ENCODE results near the gene CCDC50.

The CCDC50 gene

DNA sequence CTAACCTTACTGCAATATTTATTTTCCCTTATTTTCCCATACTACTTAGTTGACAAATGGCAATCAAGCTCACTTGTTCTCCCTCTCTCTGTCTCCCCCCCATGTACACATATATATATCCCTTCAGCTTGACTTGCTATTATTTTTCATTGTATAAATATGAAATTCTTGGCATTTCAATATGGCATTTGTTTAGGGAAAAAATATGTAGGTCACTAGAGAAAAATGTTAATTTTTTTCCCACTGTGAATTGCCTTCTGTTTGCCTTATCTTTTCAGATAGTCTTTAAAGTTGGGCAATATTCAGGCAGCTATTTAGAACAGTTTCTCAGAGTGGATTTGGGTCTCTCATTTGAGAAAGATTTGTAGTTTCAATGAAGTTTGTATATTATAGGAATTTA, 64.0 kb downstream of the CCDC50 start:
- H3K4me3 ChIP-seq (replicated peaks; ENCODE audit: insufficient read depth, low read length): no peak overlapping the region
- TF ChIP-seq CTCF (IDR thresholded peaks at IDR 0.05; ENCODE audit: insufficient read depth, low read length) (no peak), POLR2AphosphoS5 (IDR thresholded peaks at IDR 0.05; ENCODE audit: low read depth) (no peak)
- no peaks in the 10 kb centered on the region for H3K27me3 ChIP-seq (ENCODE audit: insufficient read depth, poor library complexity, severe bottlenecking)
- DNase-seq (ENCODE audit: low read depth in 1 of 2, low spot score in 1 of 2): no peak
- no peak overlapping the region for H3K27ac ChIP-seq (replicated peaks)

DNA sequence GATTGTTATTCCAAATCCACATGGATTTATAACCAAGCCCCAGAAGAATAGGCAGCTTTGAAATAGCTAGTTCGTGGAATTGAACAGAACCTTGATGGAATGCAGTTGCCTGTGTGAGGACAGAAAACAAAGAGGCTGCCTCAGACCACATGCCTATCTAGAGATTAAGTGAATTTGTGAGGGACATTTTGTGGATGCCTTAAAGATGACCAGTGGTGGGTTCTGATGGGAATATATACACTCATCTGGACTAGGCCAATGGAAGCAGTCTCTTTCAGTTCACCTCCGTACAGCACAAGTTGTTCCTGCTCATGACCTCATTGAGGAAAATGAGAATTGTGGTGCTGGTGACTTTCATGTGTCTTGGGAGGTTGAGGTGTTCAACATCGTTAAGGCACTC, 68.6 kb downstream of the CCDC50 start:
- Histone ChIP-seq H3K27ac (replicated peaks) (no peak overlapping the region), H3K4me3 (replicated peaks; ENCODE audit: insufficient read depth, low read length) (no peak overlapping the region), H3K27me3 (ENCODE audit: insufficient read depth, poor library complexity, severe bottlenecking) (no peaks in the 10 kb centered on the region)
- TF ChIP-seq POLR2AphosphoS5 (IDR thresholded peaks at IDR 0.05; ENCODE audit: low read depth): no peak
- TF ChIP-seq, protein P1, sequence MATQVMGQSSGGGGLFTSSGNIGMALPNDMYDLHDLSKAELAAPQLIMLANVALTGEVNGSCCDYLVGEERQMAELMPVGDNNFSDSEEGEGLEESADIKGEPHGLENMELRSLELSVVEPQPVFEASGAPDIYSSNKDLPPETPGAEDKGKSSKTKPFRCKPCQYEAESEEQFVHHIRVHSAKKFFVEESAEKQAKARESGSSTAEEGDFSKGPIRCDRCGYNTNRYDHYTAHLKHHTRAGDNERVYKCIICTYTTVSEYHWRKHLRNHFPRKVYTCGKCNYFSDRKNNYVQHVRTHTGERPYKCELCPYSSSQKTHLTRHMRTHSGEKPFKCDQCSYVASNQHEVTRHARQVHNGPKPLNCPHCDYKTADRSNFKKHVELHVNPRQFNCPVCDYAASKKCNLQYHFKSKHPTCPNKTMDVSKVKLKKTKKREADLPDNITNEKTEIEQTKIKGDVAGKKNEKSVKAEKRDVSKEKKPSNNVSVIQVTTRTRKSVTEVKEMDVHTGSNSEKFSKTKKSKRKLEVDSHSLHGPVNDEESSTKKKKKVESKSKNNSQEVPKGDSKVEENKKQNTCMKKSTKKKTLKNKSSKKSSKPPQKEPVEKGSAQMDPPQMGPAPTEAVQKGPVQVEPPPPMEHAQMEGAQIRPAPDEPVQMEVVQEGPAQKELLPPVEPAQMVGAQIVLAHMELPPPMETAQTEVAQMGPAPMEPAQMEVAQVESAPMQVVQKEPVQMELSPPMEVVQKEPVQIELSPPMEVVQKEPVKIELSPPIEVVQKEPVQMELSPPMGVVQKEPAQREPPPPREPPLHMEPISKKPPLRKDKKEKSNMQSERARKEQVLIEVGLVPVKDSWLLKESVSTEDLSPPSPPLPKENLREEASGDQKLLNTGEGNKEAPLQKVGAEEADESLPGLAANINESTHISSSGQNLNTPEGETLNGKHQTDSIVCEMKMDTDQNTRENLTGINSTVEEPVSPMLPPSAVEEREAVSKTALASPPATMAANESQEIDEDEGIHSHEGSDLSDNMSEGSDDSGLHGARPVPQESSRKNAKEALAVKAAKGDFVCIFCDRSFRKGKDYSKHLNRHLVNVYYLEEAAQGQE (IDR thresholded peaks at IDR 0.05; ENCODE audit: insufficient replicate concordance, low read depth): no peak
- no peak for TF ChIP-seq SPI1 (IDR thresholded peaks at IDR 0.05; ENCODE audit: borderline replicate concordance, low read depth)
- no peak for TF ChIP-seq CTCF (IDR thresholded peaks at IDR 0.05; ENCODE audit: insufficient read depth, low read length)
- no peak for TF ChIP-seq GABPA (IDR thresholded peaks at IDR 0.05; ENCODE audit: low read depth)
- no peak for DNase-seq (ENCODE audit: low read depth in 1 of 2, low spot score in 1 of 2)

- H3K4me3 ChIP-seq (replicated peaks; ENCODE audit: insufficient read depth, low read length): no peak overlapping the region
- no peak for DNase-seq (ENCODE audit: low read depth in 1 of 2, low spot score in 1 of 2)
- no peak overlapping the region for H3K27ac ChIP-seq (replicated peaks)
- no peaks in the 10 kb centered on the region for H3K27me3 ChIP-seq (ENCODE audit: insufficient read depth, poor library complexity, severe bottlenecking)
- TF ChIP-seq GABPA (IDR thresholded peaks at IDR 0.05; ENCODE audit: low read depth) (no peak), POLR2AphosphoS5 (IDR thresholded peaks at IDR 0.05; ENCODE audit: low read depth) (no peak), SPI1 (IDR thresholded peaks at IDR 0.05; ENCODE audit: borderline replicate concordance, low read depth) (no peak), CTCF (IDR thresholded peaks at IDR 0.05; ENCODE audit: insufficient read depth, low read length) (no peak)
- TF ChIP-seq, protein P1 (IDR thresholded peaks at IDR 0.05; ENCODE audit: insufficient replicate concordance, low read depth): no peak
Measured at GRCh38 chr3:191398607-191399006, 69.4 kb downstream of the CCDC50 start.

DNA sequence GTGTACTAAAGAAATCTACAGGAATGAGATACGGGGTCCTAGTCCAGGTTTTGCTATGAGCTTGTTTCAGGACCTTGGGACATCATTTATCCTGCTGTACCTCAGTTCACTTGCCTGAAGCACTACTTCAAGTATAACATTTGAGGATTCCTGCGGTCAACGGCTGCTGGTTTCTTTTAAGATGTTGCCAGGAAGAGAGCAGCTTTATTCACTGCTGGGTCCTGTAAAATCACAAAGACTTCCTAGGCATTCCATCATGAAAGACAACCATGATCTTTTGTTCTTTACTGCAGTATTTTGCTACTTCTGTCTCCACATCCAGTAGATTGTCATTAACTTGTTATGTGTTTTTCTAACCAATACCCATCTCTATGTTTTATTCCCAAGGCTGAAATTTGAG, 70.7 kb downstream of the CCDC50 start:
- DNase-seq (ENCODE audit: low read depth in 1 of 2, low spot score in 1 of 2): no peak
- Histone ChIP-seq H3K4me3 (replicated peaks; ENCODE audit: insufficient read depth, low read length) (no peak overlapping the region), H3K27me3 (ENCODE audit: insufficient read depth, poor library complexity, severe bottlenecking) (no peaks in the 10 kb centered on the region), H3K27ac (replicated peaks) (no peak overlapping the region)
- TF ChIP-seq SPI1 (IDR thresholded peaks at IDR 0.05; ENCODE audit: borderline replicate concordance, low read depth) (no peak), CTCF (IDR thresholded peaks at IDR 0.05; ENCODE audit: insufficient read depth, low read length) (no peak), GABPA (IDR thresholded peaks at IDR 0.05; ENCODE audit: low read depth) (no peak), POLR2AphosphoS5 (IDR thresholded peaks at IDR 0.05; ENCODE audit: low read depth) (no peak)
- TF ChIP-seq, protein P1 (IDR thresholded peaks at IDR 0.05; ENCODE audit: insufficient replicate concordance, low read depth): no peak
